Hepatocyte (in vitro differentiated cells): ENCODE data around the gene TCN1.
"Not testable (repeated sequence)": the region's sequence is repeated elsewhere in the genome, so short reads cannot be mapped to it uniquely, and the experiment has no call there.

Experiments used
- CTCF ChIP-seq: fragments of 200-600 bp; sonication (generic); IDR thresholded peaks from 2 replicates; pipeline ENCODE4 v1.5.1; 2016; ENCODE audit warnings: antibody characterized with exemption, mild to moderate bottlenecking; ENCODE audit not compliant: poor library complexity
- EZH2 ChIP-seq: fragments of 200-600 bp; sonication (generic); IDR thresholded peaks from 2 replicates; pipeline ENCODE4 v1.6.1; 2016; ENCODE audit warnings: antibody characterized with exemption, mild to moderate bottlenecking, borderline replicate concordance

DNA sequence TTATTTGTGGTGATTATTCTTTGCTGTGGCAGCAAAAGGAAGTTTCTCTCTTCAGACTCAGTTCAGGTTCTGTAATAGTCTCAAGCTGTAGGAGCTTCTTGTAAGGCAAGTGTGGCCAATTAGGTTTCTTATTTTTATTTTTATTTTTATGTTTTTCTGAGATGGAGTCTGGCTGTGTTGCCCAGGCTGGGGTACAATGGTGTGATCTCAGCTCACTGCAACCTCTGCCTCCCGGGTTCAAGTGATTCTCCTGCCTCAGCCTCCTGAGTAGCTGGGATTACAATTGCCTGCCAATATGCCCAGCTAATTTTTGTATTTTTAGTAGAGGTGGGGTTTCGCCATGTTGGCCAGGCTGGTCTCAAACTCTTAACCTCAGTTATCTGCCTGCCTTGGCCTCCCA is 16.7 kb downstream of the TCN1 start:
- not testable (repeated sequence) for TF ChIP-seq CTCF, EZH2
